GM18909 (cell line): ENCODE data around the gene PPFIBP1.

Experiments used
- ATAC-seq: cut with Tn5 transposase; IDR thresholded peaks from one replicate; pipeline ENCODE4 v1.9.1; 2021; ENCODE audit warnings: mild to moderate bottlenecking; ENCODE audit not compliant: unreplicated experiment, poor library complexity

The PPFIBP1 gene

GRCh38 chr12:27523642-27524493 is at the start of gene PPFIBP1:
TSS of gene PPFIBP1 (plus strand) at chr12:27524206. CDS start at chr12:27633397, 109,191 bp downstream.
- ATAC-seq = peak; percentile 96

GRCh38 chr12:27474344-27474743 is 49.7 kb upstream of the PPFIBP1 start:
- ATAC-seq = no peak

GRCh38 chr12:27477049-27477448 is 47.0 kb upstream of the PPFIBP1 start:
- ATAC-seq = no peak

GRCh38 chr12:27478949-27479348 is 45.1 kb upstream of the PPFIBP1 start:
- ATAC-seq = no peak

GRCh38 chr12:27480016-27480415 is 44.0 kb upstream of the PPFIBP1 start:
- no peak for ATAC-seq

- ATAC-seq = no peak
Measured at GRCh38 chr12:27486961-27487360, 37.0 kb upstream of the PPFIBP1 start.

GRCh38 chr12:27488479-27488878 is 35.5 kb upstream of the PPFIBP1 start:
- ATAC-seq = no peak

- no peak for ATAC-seq
Measured at GRCh38 chr12:27491226-27491625, 32.8 kb upstream of the PPFIBP1 start.

GRCh38 chr12:27493260-27493940 is 30.6 kb upstream of the PPFIBP1 start:
- no peak for ATAC-seq

GRCh38 chr12:27497446-27497845 is 26.6 kb upstream of the PPFIBP1 start:
- ATAC-seq = no peak

GRCh38 chr12:27498149-27498548 is 25.9 kb upstream of the PPFIBP1 start:
- ATAC-seq = peak; percentile 65

GRCh38 chr12:27498761-27499160 is 25.2 kb upstream of the PPFIBP1 start:
- no peak for ATAC-seq

GRCh38 chr12:27499377-27499776 is 24.6 kb upstream of the PPFIBP1 start:
- ATAC-seq = no peak

GRCh38 chr12:27500546-27500945 is 23.5 kb upstream of the PPFIBP1 start:
- no peak for ATAC-seq

GRCh38 chr12:27502021-27502435 is 22.0 kb upstream of the PPFIBP1 start:
- no peak for ATAC-seq

GRCh38 chr12:27504507-27504906 is 19.5 kb upstream of the PPFIBP1 start:
- ATAC-seq = no peak

GRCh38 chr12:27505109-27505508 is 18.9 kb upstream of the PPFIBP1 start:
- ATAC-seq = no peak

- ATAC-seq = no peak
Measured at GRCh38 chr12:27505761-27506160, 18.2 kb upstream of the PPFIBP1 start.

GRCh38 chr12:27506645-27507189 is 17.3 kb upstream of the PPFIBP1 start:
- no peak for ATAC-seq

GRCh38 chr12:27508736-27509431 is 15.1 kb upstream of the PPFIBP1 start:
- no peak for ATAC-seq
